Stomach (tissue), 9 donors: ENCODE results near the gene CLASRP. TPM values are rescaled to one million over a fixed set of nuclear protein-coding genes. Genes with fewer than 3 reads are reported as not detected.
"Not testable (repeated sequence)": the region's sequence is repeated elsewhere in the genome, so short reads cannot be mapped to it uniquely, and the experiment has no call there.

Experiments
- DNase-seq, 2 donors: peaks; one replicate each; pipeline versions ENCODE4 v3.0.0 to v3.0.0-alpha.2; 2013 to 2019
- H3K27ac ChIP-seq, 5 donors: fragments of 200-600 bp in 4 of 5; sonication (generic) in 4 of 5; one replicate each; pipeline ENCODE4 v1.5.1; 2013 to 2019; ENCODE audit warnings: mild to moderate bottlenecking in 1 of 5, moderate library complexity in 1 of 5
- H3K27me3 ChIP-seq, 3 donors: fragments of 200-600 bp; sonication (generic); one replicate each; pipeline ENCODE4 v1.5.1; 2017 to 2019; ENCODE audit warnings: mixed run types in 1 of 3
- H3K36me3 ChIP-seq, 4 donors: fragments of 200-600 bp; sonication (generic); 1 replicate in 3 of 4; 2 replicates in 1 of 4; pipeline ENCODE4 v1.5.1; 2016 to 2019
- H3K4me1 ChIP-seq, 4 donors: fragments of 200-600 bp; sonication (generic); one replicate each; pipeline ENCODE4 v1.5.1; 2016 to 2019
- H3K4me3 ChIP-seq, 4 donors: fragments of 200-600 bp; sonication (generic) in 3 of 4; one replicate each; pipeline ENCODE4 v1.5.1; 2016 to 2019; ENCODE audit warnings: mild to moderate bottlenecking in 1 of 4
- H3K9me3 ChIP-seq, 4 donors: fragments of 200-600 bp; sonication (generic); one replicate each; pipeline ENCODE4 v1.5.1; 2016 to 2019
- CTCF ChIP-seq, 7 experiments: fragments of 450-650 bp in 4 of 7; fragments of 200-600 bp in 3 of 7; sonication (generic) in 3 of 7; IDR thresholded peaks; one replicate each; pipeline ENCODE4 v1.5.1; 2016 to 2019; ENCODE audit warnings: antibody characterized with exemption in 7 of 7, control low read depth in 2 of 7, mild to moderate bottlenecking in 1 of 7
- EP300 ChIP-seq: sonication (generic); formaldehyde crosslinking; IDR thresholded peaks from one replicate; pipeline ENCODE4 v1.6.1; 2017; ENCODE audit warnings: antibody characterized with exemption
- POLR2A ChIP-seq, 4 donors: fragments of 450-650 bp; IDR thresholded peaks; one replicate each; pipeline ENCODE4 v1.6.1; 2016; ENCODE audit warnings: antibody characterized with exemption in 4 of 4, control low read depth in 2 of 4, mild to moderate bottlenecking in 1 of 4, moderate library complexity in 1 of 4
- POLR2AphosphoS5 ChIP-seq, 3 donors: sonication (generic); formaldehyde crosslinking; IDR thresholded peaks; one replicate each; pipeline ENCODE4 v1.6.1; 2016; ENCODE audit warnings: antibody characterized with exemption in 3 of 3
- WGBS, 5 donors: extraction: QIAGEN DNeasy Blood & Tissue Kit in 3 of 5; methylation state at CpG; one replicate each; pipeline versions ENCODE4 v1.1.5 to v1.1.7; 2013 to 2018; 5-methylcytosine and 5-hydroxymethylcytosine counted together
- intact Hi-C: fragments of 100-400 bp; cut with DNase I; formaldehyde crosslinking; loops from one replicate; pipeline ENCODE4 v1.15.1; 2023; ENCODE audit warnings: low total_unique reads
- polyA plus RNA-seq, 3 donors: library from polyadenylated mRNA; stranded (reverse); fragments of 200-250 nt; gene quantifications; one replicate each; pipeline ENCODE4 v1.2.3, GENCODE V29; 2013
- total RNA-seq, 5 donors: library from RNA; depleted of rRNA; stranded (reverse); fragments of >200 nt; gene quantifications; one replicate each; pipeline versions ENCODE4 v1.1.0 to v1.2.3, GENCODE V29; 2014 to 2016
- donor health status: healthy with polysubstance abuse.
- donor health status: Bipolar disorder and iron deficiency.
- donor health status: healthy.

CLASRP gene
- total and polyA plus RNA-seq, 8 donors, result 27.0 to 491 (median 109) TPM

DNA sequence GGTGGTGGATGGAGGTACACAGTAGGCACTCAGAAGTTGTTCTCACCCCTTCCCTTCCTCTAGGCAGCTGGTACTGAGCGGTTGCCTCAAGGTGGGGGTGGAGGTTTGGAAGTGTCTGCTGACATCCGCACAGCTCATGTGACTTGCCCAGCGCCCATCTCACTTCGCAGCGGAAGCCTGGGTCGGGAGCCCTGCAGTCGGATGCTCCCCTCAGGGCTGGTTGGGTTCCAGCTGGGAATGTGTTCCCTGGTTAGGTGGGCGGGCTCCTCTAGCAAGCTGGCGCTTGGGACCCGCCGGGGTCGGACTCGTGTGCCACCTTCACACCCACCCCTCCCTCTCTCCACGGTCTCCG is 64.3 kb downstream of the CLASRP start:
- Histone ChIP-seq H3K27ac (peak overlapping the region; percentile 17 to 94 (median 87)), H3K4me3 (no peak overlapping the region), H3K36me3 (no peaks in the 10 kb centered on the region), H3K4me1 (peaks cover 75 to 92% (median 81%) of the 10 kb centered on the region in 4 donors), H3K9me3 (no peaks in the 10 kb centered on the region), H3K27me3 (no peaks in the 10 kb centered on the region)
- intact Hi-C loops, result no loop called here
- WGBS, 5 donors, result 39 to 48% (median 45%) methylated on average over 9 to 15 of the region's 15 CpGs
- DNase-seq, result peak in 1 of 2 donors; percentile 65
- TF ChIP-seq CTCF (IDR thresholded peaks at IDR 0.05) (no peak), EP300 (no peak), POLR2AphosphoS5 (IDR thresholded peaks at IDR 0.05) (no peak), POLR2A (IDR thresholded peaks at IDR 0.05) (no peak)

DNA sequence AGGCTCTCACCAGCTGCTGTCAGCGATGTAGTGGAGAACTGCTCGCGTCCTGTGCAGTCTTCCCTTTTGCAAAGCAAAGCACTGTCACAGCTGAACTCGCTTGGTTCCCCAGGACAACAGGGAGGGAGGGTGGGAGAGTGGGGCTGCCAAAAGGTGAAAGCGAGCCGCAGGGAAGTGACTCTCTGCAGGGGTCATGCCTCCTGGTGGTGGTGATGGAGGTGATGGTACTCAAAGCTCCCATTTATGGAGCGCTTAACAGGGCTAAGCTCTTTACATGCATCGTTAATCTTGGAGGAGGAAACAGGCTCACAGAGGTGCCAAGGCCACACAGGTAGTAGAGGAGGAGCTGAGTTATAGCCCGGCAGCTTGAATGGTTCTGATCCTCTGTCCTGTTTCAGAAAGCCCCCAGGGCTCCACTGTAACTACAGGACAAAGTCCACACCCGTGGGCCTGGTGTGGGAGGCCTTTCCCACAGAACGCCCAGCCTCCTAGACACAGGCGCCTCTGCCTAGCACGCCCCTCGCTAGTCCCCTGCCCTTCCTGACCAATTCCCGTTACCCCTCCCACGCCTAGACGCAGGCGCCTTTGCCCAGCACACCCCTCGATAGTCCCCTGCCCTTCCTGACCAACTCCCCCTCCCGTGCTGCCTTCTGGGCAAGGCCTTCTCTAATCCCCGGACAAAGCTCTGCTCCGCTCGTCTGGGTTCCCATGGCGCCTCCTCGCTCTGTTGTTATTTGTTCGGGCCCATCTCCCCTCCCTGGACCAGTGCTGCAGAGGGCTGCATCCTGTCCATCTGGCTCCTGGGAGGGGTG is 64.9 kb downstream of the CLASRP start:
- intact Hi-C loops, result no loop called here
- peak overlapping the region in 1 of 4 donors; percentile 19 for H3K4me3 ChIP-seq
- H3K27me3 ChIP-seq, result no peaks in the 10 kb centered on the region
- WGBS, 5 donors, result 26 to 39% (median 32%) methylated on average over 22 to 26 of the region's 26 CpGs
- TF ChIP-seq EP300 (no peak), POLR2A (IDR thresholded peaks at IDR 0.05) (no peak), CTCF (IDR thresholded peaks at IDR 0.05) (no peak), POLR2AphosphoS5 (IDR thresholded peaks at IDR 0.05) (no peak)
- no peaks in the 10 kb centered on the region for H3K36me3 ChIP-seq
- peaks cover 69 to 88% (median 76%) of the 10 kb centered on the region in 4 donors for H3K4me1 ChIP-seq
- no peaks in the 10 kb centered on the region for H3K9me3 ChIP-seq
- DNase-seq, result peak in 1 of 2 donors; percentile 71
- H3K27ac ChIP-seq, result peak overlapping the region; percentile 17 to 94 (median 87)

DNA sequence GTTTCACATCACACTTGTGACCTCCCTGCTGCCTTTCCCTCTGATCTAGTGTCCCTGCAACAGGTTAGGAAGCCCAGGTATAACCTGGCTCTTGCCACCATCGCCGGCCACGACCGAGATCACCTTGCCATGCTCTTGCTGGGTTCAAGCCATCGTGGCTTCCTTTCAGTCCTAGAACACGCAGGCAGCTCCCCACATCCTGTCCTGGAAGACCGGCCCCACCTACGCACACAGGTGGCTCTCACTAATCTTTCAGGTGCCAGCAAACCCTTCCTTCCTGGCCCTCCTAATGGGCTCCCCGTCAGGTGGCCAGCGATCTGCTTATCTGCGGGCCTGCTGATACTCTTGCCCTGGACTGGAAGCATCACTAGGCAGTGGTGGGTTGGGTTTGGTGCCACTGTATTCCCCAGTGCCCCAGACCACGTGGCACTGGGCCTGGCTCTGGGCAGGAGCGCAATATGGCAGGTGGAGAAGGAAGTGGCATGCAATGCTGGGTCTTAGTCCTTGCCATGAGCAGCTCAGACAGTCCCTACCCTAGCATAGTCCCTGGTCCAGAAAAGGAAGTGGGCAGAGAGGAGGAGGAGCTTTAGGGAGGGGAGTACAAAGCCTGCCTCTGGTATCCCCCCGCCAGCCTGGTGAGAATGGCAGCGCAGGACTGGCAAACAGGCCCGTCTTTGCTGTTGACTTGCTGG is 66.0 kb downstream of the CLASRP start:
- TF ChIP-seq POLR2A (IDR thresholded peaks at IDR 0.05) (no peak), EP300 (no peak), POLR2AphosphoS5 (IDR thresholded peaks at IDR 0.05) (no peak), CTCF (IDR thresholded peaks at IDR 0.05) (no peak)
- Histone ChIP-seq H3K36me3 (no peaks in the 10 kb centered on the region), H3K4me1 (peaks cover 58 to 85% (median 70%) of the 10 kb centered on the region in 4 donors), H3K9me3 (no peaks in the 10 kb centered on the region), H3K27me3 (no peaks in the 10 kb centered on the region), H3K4me3 (no peak overlapping the region), H3K27ac (peak overlapping the region; percentile 17 to 94 (median 87))
- WGBS, 5 donors, result 50 to 78% (median 51%) methylated on average over 15 to 16 of the region's 16 CpGs
- intact Hi-C loops, result no loop called here
- no peak for DNase-seq

DNA sequence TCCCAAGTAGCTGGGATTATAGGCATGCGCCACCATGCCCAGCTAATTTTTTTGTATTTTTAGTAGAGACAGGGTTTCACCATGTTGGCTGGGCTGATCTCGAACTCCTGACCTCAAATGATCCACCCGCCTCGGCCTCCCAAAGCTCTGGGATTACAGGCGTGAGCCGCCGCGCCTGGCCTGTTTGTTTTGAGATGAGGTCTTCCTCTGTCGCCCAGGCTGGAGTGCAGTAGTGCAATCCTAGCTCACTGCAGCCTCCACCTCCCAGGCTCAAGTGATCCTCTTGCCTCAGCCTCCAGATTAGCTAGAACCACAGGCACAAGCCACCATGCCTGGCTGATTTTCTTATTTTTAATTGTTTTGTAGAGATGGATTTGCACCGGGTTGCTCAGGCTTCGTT is 67.5 kb downstream of the CLASRP start:
- intact Hi-C loops, H3K27me3 ChIP-seq, H3K36me3 ChIP-seq, DNase-seq, H3K9me3 ChIP-seq, H3K4me3 ChIP-seq: not testable (repeated sequence)
- Histone ChIP-seq H3K4me1 (peaks cover 43 to 79% (median 64%) of the 10 kb centered on the region in 4 donors), H3K27ac (peak overlapping the region in 2 of 5 donors; percentile 87 to 94)
- 87 to 93% (median 90%) methylated on average over 11 of the region's 11 CpGs for WGBS, 5 donors
